GM21717 (cell line): ENCODE results near the gene PPP2R5A.

Experiments used
- ATAC-seq: cut with Tn5 transposase; IDR thresholded peaks from one replicate; pipeline ENCODE4 v1.9.1; 2021; ENCODE audit warnings: mild to moderate bottlenecking, moderate library complexity; ENCODE audit not compliant: unreplicated experiment

Gene PPP2R5A

DNA sequence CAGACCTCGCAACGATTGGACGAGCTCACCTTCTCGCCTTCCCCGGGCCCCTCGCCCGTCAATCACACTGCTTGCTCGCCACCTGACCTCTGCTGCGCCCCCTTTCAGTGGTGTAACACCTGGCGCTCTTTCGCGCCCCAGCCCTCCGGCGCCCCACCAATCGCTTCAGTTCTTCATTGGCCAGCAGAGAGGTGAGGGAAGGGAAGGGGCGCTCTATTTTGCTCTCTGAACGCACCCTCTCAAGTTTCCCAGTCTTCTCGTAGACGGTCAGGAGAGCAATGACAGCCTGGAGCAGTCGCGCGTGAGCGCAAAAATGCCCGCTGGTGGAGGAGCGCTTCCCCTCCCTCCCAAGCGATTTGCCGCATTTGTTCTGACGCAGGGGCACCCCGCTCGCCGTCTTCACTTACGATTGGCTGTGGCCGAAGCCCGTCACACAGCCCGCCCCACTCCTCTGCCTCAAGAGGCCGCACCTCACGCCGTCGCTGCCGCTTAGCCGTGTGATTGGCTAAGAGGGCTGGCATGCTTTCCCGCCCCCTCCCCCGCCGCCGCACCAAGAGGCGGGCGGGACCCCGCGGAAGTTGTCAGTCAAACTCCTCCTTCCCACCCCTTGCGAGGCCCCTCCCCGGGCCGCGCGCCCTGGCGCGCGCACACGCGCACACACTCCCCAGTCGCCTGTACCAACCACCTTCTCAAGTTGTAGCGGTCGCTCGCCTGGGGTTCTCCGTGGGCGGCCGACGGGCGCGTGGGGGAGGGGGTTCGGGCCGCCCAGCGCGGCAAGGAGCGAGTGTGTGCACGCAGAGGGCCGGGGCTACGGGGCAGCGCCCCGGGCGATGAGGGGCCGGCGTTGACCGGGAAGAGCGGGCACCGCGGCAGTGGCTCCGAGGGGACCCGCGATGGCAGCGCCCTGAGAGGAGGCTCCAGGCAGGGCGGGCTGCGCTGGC is at the start of gene PPP2R5A:
Gene PPP2R5A (plus strand): TSS at position 667 of the 941 bp plus-strand sequence. CDS start 701 bp downstream, outside the sequence.
- peak; percentile 93 for ATAC-seq

DNA sequence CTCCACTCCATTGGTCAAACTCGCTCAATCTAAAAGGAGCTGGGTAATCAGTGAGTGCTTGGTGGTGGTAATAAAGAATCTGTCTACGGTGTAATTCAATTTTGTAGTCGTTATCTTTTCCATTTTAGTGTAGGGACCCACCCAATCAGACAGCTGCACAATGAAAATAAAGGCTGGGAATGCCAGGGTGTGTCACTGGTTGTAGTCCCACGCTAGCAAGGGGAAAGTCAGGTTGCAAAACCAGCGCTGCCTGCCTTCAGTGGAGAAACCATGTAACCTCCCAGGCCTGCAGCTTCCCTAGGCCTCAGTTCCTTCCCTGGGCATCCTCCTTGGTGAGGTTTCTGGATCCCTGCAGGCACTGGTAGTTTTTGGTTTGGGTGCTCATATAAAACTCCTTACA is 49.4 kb upstream of the PPP2R5A start:
- no peak for ATAC-seq

DNA sequence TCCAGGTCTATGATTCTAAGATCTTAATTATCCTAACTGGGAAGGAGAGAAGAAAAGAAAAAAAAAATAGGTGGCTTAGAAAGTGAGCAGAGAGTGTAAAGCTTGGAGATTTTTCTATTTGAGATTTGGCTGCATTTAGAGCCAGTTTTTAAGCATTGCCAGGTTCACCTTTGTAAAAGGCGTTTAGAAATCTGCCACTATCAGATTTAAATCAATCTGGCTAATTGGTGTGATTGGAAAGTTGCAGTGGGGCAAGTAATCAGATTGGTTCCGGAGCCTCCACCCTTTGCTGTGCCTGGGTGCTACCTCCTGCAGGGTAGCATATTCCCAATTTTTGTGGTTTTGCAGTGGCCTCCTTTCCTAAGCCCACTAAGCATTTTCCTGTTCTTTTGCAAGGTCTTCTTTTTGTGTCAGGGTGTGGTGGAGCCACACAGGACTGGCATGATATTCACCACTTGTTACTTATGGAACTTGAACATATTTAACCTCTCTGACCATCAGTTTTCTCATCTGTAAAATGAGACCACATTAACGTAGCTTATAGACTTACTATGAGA is 48.5 kb upstream of the PPP2R5A start:
- ATAC-seq: no peak

DNA sequence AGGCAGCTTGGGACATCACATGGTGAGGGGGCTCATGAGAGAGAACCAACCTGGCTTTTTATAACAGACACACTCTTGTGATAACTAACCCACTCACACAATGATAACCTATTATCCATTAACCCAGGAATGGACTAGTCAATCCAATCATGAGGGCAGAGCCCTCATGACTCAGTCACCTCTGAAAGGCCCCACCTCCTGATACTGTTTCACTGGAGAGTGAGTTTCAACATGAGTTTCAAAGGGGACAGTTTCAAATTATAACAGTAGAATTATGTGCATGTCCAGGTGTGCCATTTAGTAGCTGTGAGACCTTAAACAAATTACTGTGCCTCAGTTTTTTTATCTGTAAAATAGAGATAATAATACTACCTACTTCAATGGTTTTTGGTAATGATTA is 47.6 kb upstream of the PPP2R5A start:
- ATAC-seq: peak; percentile 90

DNA sequence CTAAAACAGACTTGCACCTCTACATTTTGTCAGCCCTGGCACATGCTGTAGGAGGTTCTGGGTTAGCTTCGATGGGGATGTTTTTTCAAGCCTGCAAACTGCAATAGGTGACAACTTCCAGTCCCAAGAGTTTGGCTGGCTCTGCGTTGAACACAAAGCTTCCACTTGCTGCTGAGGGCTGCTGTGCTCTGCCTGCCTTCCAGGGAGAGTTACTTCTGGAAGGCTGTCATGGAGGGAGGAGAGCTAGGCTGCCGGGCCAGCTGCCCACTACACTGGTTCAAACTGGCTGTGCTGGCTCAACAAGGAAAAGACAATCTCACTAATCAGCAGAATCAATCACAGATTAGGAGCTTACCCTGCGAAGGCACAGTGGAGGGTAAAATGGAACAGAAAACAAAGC is 46.7 kb upstream of the PPP2R5A start:
- no peak for ATAC-seq

DNA sequence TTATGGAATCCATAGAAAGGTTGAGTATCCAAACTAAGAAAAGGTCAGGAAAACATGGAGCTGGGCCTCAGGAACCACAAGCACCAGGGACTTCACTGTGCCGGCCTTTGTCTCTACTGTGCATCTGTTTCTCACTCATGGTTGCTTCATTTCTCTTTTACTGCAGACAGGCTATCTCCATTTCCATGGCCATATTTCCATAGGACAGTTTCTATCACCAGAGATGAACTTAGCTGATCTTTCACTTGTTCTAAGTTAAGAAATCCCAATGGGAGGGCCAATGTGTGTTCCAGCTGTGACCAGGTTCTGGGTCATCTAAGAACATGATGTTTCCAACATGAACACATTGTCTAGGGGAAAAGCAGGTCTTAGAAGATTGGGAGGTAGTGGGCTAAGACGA is 43.7 kb upstream of the PPP2R5A start:
- no peak for ATAC-seq

DNA sequence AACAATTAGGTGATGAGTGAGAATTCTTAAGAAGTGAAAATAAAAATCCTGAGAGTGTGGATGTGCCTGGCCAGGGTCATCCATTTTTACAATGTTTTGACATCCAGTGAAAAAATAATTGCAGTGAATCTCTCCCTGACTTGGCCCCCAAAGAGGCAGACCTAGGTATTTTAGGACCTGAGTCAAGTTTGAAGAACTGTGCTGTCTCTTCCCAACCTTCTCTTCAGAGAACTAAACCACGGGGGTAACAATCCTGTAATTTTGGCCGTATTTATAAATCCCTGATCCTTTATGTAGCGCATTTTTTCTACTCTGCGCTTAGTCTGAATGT is 43.3 kb upstream of the PPP2R5A start:
- no peak for ATAC-seq

DNA sequence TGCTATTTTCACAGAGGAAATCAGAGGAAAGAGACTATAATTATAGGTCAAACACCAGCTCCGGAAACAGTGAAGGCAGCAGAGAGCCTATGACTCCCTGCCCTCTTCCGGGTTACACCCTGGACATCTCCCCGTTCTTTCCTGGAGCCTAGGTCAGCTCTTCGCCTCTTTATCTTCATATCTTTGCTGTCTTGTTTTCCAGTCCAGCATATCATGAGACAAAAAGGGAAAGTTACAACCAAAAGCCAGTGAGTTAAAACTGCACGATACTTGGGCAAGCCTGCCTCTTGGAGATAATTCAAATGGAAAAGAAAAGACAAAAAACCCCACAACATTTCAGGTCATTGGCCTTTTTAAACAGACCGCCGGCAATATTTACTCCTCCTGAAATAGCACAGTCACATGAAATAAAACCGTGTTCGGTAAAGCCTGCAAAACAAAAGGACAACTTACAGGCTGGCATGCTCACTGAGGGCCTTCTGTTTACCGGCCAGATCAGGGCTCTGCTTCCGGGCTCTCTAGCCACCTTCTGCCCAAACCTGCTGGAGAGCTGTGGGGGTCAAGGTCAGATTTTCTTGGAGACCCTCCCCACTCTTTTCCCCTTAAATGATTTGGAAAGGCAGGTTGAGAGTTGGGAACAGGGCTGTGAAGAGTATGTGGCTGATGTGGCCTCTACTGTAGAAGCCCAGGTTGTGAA is 42.8 kb upstream of the PPP2R5A start:
- no peak for ATAC-seq

DNA sequence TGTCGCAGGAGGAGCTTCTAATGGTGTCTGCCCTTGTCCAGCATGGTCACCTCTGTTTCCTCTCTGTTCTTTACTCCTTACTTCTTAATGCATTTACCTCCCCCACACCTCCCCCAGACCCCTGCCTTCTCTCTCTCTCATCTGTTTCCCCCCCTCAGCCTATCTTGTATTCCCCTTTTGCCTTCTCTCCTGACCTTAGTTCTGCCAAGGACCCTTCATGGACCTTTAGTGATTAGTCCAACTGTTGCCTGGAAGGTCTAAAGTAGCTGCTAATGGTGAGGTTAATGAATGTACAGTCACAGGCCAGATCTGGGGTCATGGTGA is 42.3 kb upstream of the PPP2R5A start:
- no peak for ATAC-seq

DNA sequence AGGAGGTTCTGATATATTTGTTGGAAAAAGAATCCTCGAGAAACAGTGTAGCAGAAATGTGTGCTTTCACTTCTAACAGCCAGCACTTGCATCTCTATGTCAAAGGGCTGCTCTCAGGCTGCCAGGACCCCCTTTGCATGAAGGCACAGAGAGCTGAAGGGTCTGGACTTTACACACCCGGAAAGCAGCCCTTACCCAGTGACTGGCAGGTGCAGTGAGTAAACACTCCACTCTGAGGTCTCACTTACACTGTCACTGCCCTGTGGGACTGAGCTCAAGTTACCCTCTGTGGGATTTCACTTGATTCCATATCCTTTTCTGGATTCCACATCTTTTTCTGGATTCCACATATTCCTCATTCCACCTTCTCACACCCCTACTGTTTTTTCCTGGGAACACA is 40.8 kb upstream of the PPP2R5A start:
- ATAC-seq: no peak

DNA sequence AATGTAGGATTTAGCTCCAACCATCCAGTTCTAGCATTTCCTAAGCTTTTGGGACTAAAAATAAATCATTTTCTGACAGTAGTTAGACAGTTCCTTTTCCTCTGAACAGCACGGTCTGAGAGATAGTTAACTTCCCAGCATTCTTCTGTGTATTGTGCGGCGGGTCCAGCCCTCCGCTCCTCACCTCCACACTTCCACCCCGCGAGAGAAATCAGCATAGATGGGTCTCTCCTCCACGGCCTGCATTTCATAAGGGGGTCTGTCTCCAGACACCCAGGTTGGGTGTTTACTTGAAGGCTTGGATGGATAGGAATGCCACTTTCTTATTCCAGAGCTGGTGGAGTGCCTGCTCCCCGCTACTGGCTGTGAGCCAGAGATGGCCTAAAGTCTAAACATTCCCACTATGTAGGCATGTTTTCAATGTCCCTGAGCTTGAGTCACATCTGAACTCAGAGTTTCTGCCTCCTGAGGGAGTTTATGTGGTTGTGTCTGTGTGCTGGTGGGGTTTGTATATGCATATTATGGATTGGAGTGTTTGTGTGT is 38.0 kb upstream of the PPP2R5A start:
- no peak for ATAC-seq

DNA sequence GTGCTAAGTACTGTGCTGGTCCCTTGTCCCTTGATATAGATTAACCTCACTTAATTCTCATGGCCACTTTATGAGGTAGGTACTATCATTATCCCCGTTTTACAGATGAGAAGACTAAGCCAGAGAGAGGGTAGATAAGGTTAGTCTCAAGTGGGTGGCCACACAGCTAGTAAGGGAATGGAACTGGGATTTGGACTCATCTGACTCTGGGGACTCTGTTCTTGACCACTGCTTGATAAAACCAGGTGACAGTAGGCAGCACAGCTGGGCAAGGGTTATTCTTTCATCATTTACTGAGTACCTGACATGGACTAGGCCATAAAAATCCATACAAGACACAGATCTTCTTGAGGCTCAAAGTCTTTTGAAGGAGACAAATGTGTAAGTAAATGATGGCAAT is 37.2 kb upstream of the PPP2R5A start:
- ATAC-seq: no peak

DNA sequence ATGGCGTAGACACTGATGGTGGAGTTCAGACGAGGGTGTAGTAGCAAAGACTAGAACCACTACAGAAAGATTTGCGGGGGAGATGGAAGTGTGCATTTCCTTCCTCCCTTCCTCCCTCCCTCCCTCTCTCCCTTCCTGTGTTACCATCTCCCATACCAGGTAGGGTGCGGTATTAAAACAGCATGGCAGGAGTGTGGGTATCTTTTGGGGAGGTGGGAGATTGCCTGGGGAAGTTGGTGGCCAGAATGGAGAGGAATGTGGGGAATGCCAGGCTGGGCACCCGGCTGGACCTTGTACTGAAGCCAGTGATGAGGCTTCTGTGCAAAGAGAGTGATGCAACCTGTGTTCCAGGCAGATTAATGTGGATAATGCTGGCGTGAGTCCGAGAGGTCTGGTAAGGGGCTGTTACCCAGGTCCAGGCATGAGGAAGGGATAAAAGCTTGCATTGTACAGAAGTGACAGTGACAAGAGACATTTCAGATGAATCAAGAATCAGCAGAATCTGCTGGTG is 30.3 kb upstream of the PPP2R5A start:
- ATAC-seq: no peak

DNA sequence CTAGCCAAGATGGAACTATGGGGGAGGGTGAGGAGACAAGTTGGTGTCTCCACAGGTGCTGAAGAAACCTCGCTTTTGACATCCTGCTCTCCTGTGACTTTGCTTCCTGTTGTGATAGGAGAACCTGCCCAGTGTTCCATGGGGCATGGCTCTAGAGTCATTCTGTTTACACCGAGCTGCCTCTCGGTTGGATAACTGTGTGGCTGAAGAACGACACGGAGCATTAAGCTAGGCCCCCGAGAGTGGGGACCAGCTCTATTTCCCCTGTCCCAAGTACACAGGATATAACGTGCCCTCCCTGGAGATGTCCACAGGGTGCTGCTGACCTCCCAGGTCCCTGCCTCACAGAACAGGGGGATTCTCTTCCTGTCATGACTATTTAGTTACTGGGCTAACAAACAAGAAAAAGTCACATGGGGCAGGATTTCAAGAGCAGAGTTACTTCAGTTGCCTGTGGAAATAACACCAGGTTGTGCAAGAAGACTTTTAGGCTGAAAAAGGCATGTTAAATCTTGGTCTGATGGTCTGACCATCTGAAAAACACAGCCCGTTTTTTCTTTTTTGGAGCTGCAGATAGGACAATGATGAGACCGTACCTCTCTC is 29.4 kb upstream of the PPP2R5A start:
- ATAC-seq: no peak

DNA sequence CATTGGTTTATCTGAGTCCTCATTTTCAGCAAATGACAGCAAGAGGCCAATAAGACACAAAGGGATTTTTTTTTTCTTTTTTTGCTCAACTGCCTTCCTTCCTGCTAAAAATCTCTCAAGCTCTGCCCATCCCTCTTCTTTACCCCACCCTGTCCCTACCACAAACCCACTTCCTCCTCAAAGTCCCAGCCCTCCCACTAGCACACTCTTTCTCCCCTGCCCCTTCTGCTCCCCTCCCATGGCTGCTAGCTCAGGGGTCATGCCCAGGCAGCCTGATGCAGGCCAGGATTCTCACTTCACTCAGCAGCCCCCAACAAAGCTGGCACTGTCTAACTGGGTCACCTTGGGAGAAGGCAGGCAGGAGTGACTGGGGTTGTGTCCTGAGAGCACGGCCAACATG is 28.8 kb upstream of the PPP2R5A start:
- no peak for ATAC-seq

DNA sequence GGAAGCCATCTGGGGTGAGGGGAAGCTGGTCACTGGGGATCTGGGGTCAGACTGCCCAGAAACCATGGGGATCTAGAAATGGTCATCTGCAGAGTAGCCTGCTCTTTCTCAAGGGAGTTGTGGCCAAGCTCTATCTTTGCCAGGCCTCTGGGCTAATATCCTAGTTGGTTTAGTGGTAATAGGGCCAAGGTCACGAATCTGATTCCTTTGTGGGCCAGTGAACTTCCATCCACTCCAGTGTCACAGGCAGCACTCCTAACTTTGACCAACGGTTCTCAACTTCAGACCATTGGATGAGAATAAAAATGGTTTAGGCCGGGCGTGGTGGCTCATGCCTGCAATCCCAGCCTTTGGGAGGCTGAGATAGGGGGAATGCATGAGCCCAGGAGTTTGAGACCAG is 28.1 kb upstream of the PPP2R5A start:
- no peak for ATAC-seq

DNA sequence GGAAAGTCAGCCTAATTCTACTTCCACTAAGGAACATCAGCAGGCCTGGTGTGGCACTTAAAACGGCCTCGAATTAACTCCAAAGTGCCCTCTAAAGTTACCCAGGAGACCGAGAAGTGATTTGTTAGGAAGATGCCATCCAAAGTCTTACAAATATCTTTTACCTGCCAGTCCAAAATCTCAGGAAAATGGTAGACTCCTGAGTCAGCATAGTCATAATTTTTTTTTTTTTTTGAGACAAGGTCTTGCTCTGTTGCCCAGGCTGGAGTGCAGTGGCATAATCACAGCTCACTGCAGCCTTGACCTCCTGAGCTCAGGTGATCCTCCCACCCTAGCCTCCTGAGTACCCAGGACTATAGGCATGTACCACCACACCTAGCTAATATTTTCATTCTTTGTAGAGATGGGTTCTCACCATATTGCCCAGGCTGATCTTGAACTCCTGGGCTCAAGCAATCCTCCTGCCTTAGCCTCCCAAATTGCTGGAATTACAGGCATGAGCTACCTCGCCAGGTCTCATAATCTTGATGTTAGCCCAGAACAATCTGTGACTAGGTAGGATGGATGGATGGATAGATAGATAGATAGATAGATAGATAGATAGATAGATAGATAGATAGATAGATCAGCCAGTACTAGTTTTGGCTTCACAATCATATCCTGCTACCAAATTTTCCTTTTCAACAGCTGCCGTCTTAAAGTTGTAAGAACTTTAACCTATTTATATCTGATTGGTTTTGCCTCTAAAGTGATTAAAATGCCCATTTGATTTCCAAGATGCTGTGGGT is 25.3 kb upstream of the PPP2R5A start:
- ATAC-seq: no peak

DNA sequence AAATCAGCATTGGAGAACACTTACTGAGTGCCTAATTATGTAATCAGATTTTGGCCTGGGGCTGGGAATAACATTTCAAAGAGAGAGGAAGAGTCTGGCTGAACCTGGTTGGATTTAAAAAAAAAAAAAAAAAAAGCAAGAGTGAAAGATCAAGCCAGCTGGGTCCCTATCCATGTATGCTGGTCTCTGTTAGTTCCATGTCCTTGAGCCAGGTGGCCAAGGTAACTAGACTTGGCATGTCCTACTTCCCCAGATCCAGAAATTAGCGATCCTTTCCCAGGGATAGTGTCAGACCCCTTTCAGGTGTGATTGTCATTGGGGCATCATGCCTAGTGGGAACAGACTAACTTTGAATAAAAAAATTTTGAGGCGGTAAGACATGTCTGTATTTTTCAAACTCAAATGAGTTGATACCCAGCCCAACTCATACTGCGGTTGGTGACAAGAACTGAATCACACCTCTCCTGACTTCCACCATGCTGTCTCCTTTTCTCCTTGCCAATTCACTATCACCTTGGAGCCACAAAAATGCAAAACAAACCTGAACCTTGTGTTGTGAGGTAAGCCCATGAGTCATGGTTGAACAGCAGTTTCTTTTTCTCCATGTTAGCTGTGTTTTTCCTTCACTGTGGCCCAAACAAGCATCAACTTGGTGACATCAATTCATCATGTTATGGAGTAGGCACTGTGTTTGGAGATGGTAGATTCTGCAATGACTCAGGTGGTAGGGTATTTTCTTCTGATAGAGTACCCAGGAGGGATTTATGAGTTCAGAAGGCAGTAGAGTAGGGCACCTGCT is 24.5 kb upstream of the PPP2R5A start:
- no peak for ATAC-seq

DNA sequence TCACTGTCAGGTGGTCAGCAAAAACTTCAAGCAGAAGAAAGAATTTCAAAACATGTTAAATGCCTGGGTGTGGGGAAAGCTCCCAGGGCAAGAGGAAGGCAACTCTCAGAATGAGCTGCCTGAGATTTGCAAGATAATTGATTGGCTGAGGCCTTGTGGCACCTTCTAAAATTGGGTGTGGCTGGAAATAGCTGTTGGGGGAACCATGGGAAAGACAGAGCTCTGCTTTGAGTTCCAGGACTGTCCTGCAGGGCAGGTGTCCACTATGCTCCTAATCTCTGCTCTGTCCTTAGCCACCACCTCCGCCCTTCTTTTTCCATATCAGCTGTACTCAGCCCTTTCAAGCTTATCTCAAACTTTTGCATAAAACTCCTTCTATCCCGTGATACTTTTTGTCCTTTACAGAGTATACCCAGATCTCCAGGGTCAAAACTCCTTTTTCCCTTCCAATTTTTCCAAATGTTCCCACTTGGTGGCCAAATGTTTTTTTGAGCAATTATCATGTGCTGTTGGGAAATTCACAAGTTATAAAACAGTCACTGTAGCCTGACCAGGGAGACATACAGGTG is 23.8 kb upstream of the PPP2R5A start:
- ATAC-seq: no peak
